NAMALWA (cell line): ENCODE data around the gene RAD51B.
A peak's percentile ranks its signal among the peaks of the same experiment; 100 is the strongest.
"Not testable (repeated sequence)": the region's sequence is repeated elsewhere in the genome, so short reads cannot be mapped to it uniquely, and the experiment has no call there.

Experiments
- DNase-seq: peaks from one replicate; pipeline ENCODE4 v3.0.0-alpha.2; 2015; ENCODE audit warnings: low spot score

Gene RAD51B

DNA sequence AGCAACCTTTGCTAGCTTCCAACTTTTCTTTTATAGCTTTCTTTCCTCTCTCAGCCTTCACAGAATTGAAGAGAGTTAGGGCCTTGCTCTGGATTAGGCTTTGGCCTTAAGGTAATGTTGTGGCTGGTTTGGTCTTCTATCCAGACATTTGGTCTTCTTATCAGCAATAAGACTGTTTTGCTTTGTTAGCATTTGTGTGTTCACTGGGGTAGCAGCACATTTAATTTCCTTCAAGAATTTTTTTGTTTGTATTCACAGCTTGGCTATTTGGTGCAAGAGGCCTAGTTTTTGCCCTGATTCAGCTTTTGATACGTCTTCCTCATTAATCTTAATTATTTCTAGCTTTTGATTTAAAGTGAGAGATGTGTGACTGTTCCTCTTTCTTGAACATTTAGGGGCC is 130.8 kb downstream of the RAD51B start:
- DNase-seq, result no peak

GRCh38 chr14:67951529-67952135 is 132.1 kb downstream of the RAD51B start:
- DNase-seq, result no peak

- DNase-seq, result no peak
Measured at GRCh38 chr14:67952381-67952780, 132.8 kb downstream of the RAD51B start.

- no peak for DNase-seq
Measured at GRCh38 chr14:67952786-67953185, 133.2 kb downstream of the RAD51B start.

DNA sequence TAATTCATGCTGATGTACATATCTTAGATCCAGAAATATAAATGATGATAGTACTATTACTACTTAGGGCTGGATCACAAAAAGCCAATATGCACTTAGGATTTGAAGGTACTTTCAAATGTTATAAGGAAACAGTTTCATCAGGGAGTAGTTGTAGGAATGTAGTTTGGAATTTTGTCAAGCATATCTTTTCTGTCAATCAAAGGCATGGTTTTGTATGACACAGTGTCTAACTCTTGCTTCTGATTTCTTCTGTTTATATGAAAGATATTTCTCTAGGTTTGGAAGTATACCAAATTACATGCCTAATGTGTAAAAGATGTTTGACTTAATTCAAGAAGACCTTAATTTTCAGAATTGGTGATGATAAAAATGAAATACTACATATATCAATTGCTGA is 135.7 kb downstream of the RAD51B start:
- DNase-seq, result no peak

DNA sequence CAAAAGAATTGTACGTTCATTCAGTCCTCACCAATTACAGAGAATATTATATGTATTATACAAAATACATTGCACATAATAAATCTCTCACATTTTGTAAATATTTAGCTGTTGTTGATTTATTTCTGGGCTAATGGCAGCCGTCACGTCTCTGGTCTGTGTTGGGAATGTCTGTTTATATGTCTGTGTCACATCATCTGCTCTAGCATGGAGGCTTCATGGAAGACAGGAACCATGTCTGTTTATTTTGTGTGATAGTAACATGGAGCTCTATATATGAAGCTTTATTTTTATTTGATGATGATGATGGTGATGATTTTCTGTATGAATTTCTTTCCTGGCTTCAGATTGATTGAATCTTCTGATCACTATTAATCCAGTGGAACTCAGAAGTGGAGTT is 138.4 kb downstream of the RAD51B start:
- no peak for DNase-seq

GRCh38 chr14:67961676-67962075 is 142.1 kb downstream of the RAD51B start:
- no peak for DNase-seq

DNA sequence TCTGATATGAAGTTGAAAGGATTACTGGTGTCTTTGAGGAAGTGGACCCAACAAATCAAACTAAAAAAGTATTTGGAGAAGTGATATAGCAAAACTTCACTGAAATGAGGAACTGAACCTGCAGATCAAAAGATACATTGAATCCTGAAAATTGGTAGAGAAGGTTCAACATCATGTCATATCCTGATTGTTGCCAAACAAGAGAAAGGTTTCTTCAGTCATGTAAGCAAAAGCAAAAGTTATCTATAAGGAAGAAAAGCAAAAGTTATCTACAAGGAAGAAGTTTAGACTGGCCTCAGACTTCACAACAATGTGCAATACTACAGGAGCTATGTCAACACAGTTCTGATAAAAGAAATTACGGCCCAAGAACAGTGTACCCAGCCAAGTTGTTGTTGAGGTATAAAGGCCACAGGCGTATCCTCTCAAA is 142.7 kb downstream of the RAD51B start:
- peak; percentile 45 for DNase-seq

- no peak for DNase-seq
Measured at GRCh38 chr14:67963545-67963944, 144.0 kb downstream of the RAD51B start.

- no peak for DNase-seq
Measured at GRCh38 chr14:67963960-67964812, 144.6 kb downstream of the RAD51B start.

DNA sequence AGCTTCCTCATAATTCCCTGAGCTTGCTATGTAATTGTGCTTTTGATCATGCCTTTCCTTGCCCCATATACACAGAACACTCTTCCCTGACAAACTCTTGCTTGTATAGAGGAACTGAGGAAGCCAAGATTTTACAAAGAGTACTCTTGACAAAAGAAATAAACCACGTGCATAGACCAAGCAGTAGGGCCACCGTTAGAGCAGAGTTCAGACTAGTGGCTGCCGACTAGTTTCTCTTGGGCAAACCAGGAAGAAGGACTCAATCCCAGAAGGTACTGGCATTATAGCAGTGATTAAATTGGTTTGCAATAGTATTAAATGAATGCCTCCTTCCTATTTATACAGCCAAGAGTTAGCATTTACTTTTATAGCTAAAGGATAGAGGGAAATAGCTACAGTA is 146.1 kb downstream of the RAD51B start:
- DNase-seq, result no peak

DNA sequence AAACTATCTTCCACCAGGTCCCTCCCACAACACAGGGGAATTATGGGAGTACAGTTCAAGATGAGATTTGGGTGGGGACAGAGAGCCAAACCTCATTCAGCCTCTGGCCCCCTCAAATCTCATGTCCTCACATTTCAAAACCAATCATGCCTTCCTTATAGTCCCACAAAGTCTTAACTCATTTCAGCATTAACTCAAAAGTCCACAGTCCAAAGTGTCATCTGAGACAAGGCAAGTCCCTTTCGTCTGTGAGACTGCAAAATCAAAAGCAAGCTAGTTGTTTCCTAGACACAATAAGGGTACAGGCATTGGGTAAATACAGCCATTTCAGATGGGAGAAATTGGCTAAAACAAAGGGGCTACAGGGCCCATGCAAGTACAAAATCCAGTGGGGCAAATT is 147.6 kb downstream of the RAD51B start:
- no peak for DNase-seq

DNA sequence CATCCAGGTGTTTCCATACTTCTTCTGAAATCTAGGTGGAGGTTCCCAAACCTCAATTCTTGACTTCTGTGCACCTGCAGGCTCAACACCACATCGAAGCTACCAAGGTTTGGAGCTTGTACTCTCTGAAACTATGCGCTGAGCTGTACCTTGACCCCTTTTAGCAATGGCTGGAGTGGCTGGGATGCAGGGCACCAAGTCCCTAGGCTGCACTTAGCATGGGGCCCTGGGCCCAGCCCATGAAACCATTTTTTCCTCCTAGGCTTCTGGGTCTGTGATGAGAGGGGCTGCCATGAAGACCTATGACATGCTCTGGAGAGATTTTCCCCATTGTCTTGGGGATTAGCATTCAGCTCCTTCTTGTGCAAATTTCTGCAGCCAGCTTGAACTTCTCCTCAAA is 148.4 kb downstream of the RAD51B start:
- DNase-seq, result not testable (repeated sequence)

DNA sequence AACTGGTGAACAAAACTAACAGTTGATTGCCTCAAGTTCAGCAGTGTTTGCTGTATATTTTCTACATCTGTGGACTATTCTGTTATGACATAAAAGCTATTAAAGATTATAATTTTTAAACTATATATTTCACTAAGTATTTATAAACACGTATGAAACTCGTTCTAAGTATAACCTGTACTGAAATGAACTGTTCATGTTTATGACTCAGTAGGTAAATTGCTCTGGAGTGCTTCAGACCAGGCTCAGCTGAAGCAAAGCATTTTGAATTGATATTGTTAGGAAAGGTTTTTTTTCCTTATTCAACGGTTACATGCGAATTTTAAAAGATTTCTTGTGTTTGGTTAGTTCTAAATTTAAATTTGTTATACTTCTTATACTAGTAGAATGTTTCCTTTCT is 151.3 kb downstream of the RAD51B start:
- DNase-seq, result no peak

DNA sequence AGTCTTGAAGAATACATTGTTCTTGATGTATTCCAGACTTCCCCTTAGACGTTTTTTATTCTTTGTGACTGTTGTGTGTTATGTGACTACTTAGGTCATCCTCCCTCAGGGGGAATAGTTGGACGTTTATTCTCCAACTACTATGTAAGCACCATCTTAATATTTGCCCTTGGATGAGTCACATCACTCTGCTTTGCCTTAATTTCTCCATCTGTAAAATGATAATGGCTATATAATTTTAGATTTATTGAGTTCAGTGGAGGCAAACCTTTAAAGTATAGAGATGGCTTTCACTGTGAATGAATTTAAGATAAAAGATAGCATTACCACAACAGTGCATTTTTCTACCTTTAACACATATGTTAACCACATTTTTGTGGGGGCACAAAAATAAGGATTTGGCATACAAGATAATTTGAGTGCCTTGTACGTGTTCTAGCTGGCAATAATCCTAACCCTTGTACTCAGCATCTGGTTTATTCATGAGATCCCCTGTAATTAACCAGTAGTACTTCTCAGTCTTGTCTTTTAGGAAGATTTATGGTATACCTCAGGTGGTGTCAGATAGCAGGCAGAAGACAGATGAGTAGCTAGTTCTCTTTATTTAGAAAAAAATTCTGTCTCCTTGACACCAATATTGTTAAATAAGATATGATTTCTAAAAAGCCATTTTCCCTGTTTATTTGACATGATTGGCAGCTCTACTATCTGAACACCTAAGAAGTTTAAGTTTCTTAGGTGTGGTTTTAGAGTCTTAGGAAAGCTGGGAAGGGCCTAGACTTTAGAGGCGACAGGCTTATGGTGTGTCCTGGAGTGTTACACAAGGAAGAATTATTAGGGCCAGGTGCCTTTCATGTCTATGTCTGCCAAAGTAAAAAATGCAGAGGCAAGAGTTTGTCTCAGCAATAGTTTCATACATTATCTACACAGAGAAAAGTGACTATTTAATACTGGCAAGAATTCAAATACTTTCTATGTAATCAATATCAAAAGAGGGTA is 152.3 kb downstream of the RAD51B start:
- no peak for DNase-seq

DNA sequence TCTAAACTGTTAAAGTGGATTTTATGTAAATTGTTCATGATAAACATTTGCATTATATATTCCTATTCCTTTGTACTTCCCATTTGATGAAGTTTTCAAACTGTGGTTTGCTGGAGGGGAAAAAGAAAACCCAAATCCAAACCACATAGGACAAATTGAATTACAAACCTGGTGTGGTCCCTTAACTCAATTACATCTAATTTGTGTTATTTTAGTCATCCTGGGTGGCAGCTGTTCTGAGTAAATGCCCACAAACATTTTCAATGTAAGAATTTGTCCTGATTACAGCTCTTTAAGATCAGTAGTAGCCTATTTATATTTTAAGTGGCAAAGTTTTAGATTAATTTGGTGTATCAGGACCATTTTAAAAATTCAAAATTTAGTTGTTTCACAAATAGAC is 153.9 kb downstream of the RAD51B start:
- no peak for DNase-seq

DNA sequence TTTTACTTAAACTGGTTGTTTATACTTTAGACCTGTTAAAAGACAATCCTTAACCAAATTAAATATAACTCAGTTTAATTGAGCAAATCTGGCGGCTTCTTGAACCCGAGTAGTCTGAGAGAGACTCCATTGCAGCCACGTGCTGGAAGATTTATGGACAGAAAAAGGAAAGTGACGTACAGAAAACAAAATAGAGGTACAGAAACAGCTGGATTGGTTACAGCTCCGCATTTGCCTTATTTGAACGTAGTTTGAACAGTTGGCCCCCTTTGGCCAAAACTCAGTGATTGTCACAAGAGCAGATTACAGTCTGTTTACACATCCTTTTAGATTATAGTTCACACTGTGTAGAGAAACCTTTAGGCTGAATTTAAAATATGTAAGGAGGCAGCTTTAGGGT is 155.9 kb downstream of the RAD51B start:
- DNase-seq, result no peak

DNA sequence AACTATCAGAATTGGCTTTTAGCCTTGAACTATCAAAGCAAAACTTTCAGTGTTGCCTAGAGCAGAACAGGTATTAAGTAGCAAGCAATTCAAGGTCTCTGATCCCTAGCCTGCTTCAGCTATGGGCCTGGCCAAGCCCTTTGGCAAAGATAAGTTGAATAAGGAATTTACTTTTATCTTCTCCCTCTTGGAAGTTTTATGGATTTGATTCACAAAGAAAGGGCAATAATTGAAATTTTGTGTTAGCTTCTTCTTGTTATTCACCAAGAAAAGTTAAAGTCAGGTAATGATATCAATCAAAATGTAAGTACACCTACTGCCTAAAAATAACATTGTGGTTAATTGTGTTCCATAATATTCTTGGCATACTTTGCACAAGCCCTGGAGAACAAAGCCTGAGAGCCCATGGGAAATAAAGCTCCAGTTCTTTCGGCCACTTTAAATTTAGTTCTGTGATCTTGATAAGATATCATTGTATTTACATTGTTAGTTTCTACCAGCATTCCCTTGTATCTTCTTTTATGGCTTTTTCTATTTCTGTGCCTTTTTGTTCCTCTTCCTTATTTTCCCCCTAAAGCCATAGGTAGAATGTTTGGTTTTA is 158.0 kb downstream of the RAD51B start:
- no peak for DNase-seq

- no peak for DNase-seq
Measured at GRCh38 chr14:67978749-67979148, 159.2 kb downstream of the RAD51B start.

DNA sequence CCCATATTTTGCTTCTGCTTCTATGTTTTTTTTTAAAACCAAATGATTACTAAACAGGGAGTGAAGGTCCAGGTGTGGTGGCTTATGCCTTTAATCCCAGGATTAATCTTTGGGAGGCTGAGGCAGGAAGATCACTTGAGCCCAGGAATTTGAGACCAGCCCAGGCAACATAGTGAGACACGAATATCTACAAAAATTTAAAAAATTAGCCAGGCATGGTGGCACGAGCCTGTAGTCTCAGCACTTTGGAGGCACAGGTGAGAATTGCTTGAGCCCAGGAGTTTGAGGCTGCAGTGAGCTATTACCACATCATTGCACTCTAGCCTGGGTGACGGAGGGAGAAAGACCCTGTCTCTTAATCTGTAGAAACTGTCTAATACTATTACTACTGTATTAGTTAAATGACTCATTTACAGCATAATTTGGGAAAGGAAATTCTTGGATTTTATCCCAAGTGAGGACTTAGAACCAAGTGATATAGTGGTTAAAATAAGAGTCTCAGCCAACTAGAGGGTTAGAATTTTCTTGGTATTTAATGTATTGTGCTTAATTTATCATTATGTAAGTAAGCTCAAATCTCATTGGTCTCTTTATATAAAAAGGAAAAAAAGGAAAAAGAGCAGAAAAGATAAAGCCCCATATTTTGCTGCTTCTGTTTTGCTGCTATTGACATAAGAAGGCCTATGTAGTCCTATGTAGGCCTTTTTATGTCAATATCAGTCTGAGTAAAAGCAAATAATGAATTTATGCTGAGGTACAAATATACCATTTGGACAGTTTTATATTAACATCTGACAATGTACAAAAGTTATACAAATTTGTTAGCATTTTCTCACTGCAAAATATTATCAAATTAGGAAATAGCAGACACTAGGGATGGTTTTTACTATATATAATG is 163.4 kb downstream of the RAD51B start:
- no peak for DNase-seq

GRCh38 chr14:67984274-67984673 is 164.7 kb downstream of the RAD51B start:
- no peak for DNase-seq
